ENCODE measurements around the gene BRPF3. TPM values are rescaled to one million over a fixed set of nuclear protein-coding genes. Genes with fewer than 3 reads are reported as not detected.

BRPF3 gene
- total RNA-seq (2014; rRNA removed) = 14.3 and 21.4 TPM in 2 replicates
- Bru-seq, nascent RNA = percentile 80 among the genes with signal in this experiment
- BruChase-seq, experiment 1, labeled RNA remaining after a 6-hour chase = percentile 85 among the genes with signal in this experiment
- percentile 82 among the genes with signal in this experiment for BruChase-seq, experiment 2, labeled RNA remaining after a 2-hour chase
- long read RNA-seq, partial matches to known transcripts = 66 of 68 reads
- long read RNA-seq, other reads (novel, unspliced or antisense) = 2 of 68 reads

GRCh38 chr6:36196113-36196879, at the start of gene BRPF3:
Gene BRPF3 (plus strand): TSS chr6:36196744. CDS start chr6:36200323, 3,579 bp downstream.
- peak; percentile 69 for DNase-seq
- Histone ChIP-seq H4K20me1 (ENCODE audit: low read length) (0 out of 2 replicates have a peak, but pooled peaks cover 4% of the 10 kb centered on the region), H2AFZ (ENCODE audit: low read length) (peak within 1 kb of the TSS; percentile 94), H3K4me2 (ENCODE audit: low read length) (peak within 1 kb of the TSS; percentile 100), H3K36me3 (ENCODE audit: low read depth, low read length) (peaks cover 14% of the 10 kb centered on the region), H3K4me1 (ENCODE audit: insufficient read depth, low read length) (peaks cover 7% of the 10 kb centered on the region; the same call in 1 of the 2 replicates), H3K9me2 (replicated peaks; ENCODE audit: low read length) (no peaks in the 10 kb centered on the region), H3K9me3 (ENCODE audit: low read length) (no peaks in the 10 kb centered on the region), H3F3A (ENCODE audit: low read length, unreplicated experiment) (no peaks in the 10 kb centered on the region), H3K27me3 (ENCODE audit: low read length) (no peaks in the 10 kb centered on the region), H3K79me2 (ENCODE audit: low read length) (peaks cover 42% of the 10 kb centered on the region), H3K4me3 (ENCODE audit: low read length) (peak within 1 kb of the TSS; percentile 94), H3K27ac (ENCODE audit: low read length) (no peak within 1 kb of the TSS), H3K9ac (ENCODE audit: low read length) (peak within 1 kb of the TSS; percentile 80)
- BruUV-seq (replicated peaks) = no TSS peak
- TF ChIP-seq CTCF (conservative IDR thresholded peaks at IDR 0.05; ENCODE audit: low read depth, low read length) (peak; percentile 46), EZH2 (IDR thresholded peaks at IDR 0.05; ENCODE audit: low read length, unreplicated experiment) (no peak), EZH2phosphoT487 (IDR thresholded peaks at IDR 0.05; ENCODE audit: borderline replicate concordance, low read length) (no peak)
- CTCF ChIA-PET = no interaction called here
- POLR2A ChIA-PET (ENCODE audit: unreplicated experiment) = interaction anchor here (0.7 kb wide), 2 partner anchors 162 to 209 kb away, joined by 4 to 10 read pairs; no protein-coding TSS in a partner anchor
- peak; percentile 66 for ATAC-seq
- intact Hi-C loops (cut with micrococcal nuclease) = loop anchor here (1.0 kb wide), 2 partner anchors 66 to 169 kb away; partner anchors contain the start of genes MAPK13 and MAPK14

- Histone ChIP-seq H3K27ac (ENCODE audit: low read length) (no peak overlapping the region), H3K27me3 (ENCODE audit: low read length) (no peaks in the 10 kb centered on the region), H3K9me3 (ENCODE audit: low read length) (no peaks in the 10 kb centered on the region), H4K20me1 (ENCODE audit: low read length) (no peaks in the 10 kb centered on the region), H3K4me2 (ENCODE audit: low read length) (no peak overlapping the region), H3K36me3 (ENCODE audit: low read depth, low read length) (no peaks in the 10 kb centered on the region), H3F3A (ENCODE audit: low read length, unreplicated experiment) (no peaks in the 10 kb centered on the region), H2AFZ (ENCODE audit: low read length) (no peak overlapping the region), H3K79me2 (ENCODE audit: low read length) (no peaks in the 10 kb centered on the region), H3K9me2 (replicated peaks; ENCODE audit: low read length) (no peaks in the 10 kb centered on the region), H3K4me1 (ENCODE audit: insufficient read depth, low read length) (no peaks in the 10 kb centered on the region), H3K9ac (ENCODE audit: low read length) (no peak overlapping the region), H3K4me3 (ENCODE audit: low read length) (no peak overlapping the region)
- ATAC-seq (no peak), DNase-seq (no peak)
- intact Hi-C loops (cut with micrococcal nuclease) = no loop called here
- ChIA-PET POLR2A (ENCODE audit: unreplicated experiment) (no interaction called here), CTCF (no interaction called here)
- TF ChIP-seq EZH2phosphoT487 (IDR thresholded peaks at IDR 0.05; ENCODE audit: borderline replicate concordance, low read length) (no peak), EZH2 (IDR thresholded peaks at IDR 0.05; ENCODE audit: low read length, unreplicated experiment) (no peak), CTCF (conservative IDR thresholded peaks at IDR 0.05; ENCODE audit: low read depth, low read length) (no peak)
- no TSS peak for BruUV-seq (replicated peaks)
Measured at GRCh38 chr6:36147294-36147693, 49.2 kb upstream of the BRPF3 start.
